ENCODE measurements around the gene EHBP1L1.

The EHBP1L1 gene

GRCh38 chr11:65553301-65554001 is 22.4 kb upstream of the EHBP1L1 start:
- Histone ChIP-seq H3K18ac (ENCODE audit: low read depth in 1 of 2, low read length in 2 of 2) (no peak overlapping the region), H2AFZ (ENCODE audit: low read depth, low read length) (no peak overlapping the region), H2AK5ac (ENCODE audit: low read length, severe bottlenecking) (no peak overlapping the region), H4K8ac (ENCODE audit: low read length) (no peak overlapping the region), H3K36me3 (ENCODE audit: control insufficient read depth in 1 of 2, insufficient read depth in 2 of 2, low read depth in 1 of 2, low read length in 2 of 2) (peaks cover 36 to 38% of the 10 kb centered on the region in 2 experiments), H2BK5ac (ENCODE audit: low read depth, low read length, poor library complexity, severe bottlenecking) (no peak overlapping the region), H3K4me2 (ENCODE audit: low read length, poor library complexity, severe bottlenecking) (no peak overlapping the region), H2BK12ac (ENCODE audit: low read length in 2 of 2) (peak overlapping the region in 1 of 2 experiments; percentile 22), H3K14ac (ENCODE audit: low read length in 2 of 2) (peak overlapping the region in 1 of 2 experiments; percentile 22), H2BK15ac (ENCODE audit: low read depth, poor library complexity, severe bottlenecking) (no peak overlapping the region), H2BK120ac (ENCODE audit: low read depth, low read length) (no peak overlapping the region), H3K27ac (ENCODE audit: low read length, poor library complexity, severe bottlenecking) (no peak overlapping the region), H3K4me3 (ENCODE audit: insufficient read depth in 1 of 2, low read depth in 1 of 2, low read length in 2 of 2) (no peak overlapping the region), H4K91ac (ENCODE audit: low read length) (peak overlapping the region; percentile 57), H3K9ac (ENCODE audit: low read length) (no peak overlapping the region), H3K27me3 (ENCODE audit: control insufficient read depth in 1 of 2, insufficient read depth in 1 of 2, low read length in 2 of 2) (no peaks in the 10 kb centered on the region), H3K4me1 (ENCODE audit: control insufficient read depth, insufficient read depth, low read depth, low read length) (peaks cover 39% of the 10 kb centered on the region), H3K23ac (ENCODE audit: low read length in 2 of 2) (no peak overlapping the region), H3K79me1 (replicated peaks; ENCODE audit: low read length, poor library complexity, severe bottlenecking) (peaks cover 15% of the 10 kb centered on the region), H3K4ac (ENCODE audit: low read depth in 1 of 2, low read length in 2 of 2) (no peak overlapping the region), H3K9me3 (ENCODE audit: control insufficient read depth, low read length) (no peaks in the 10 kb centered on the region)
- DNase-seq: no peak
- WGBS: 26% methylated on average over 33 of the region's 37 CpGs

GRCh38 chr11:65554057-65554818 is 21.6 kb upstream of the EHBP1L1 start:
- peaks cover 15% of the 10 kb centered on the region for H3K79me1 ChIP-seq (replicated peaks; ENCODE audit: low read length, poor library complexity, severe bottlenecking)
- whole genome bisulfite sequencing: 78% methylated on average over 27 of the region's 27 CpGs
- H3K14ac ChIP-seq (ENCODE audit: low read length in 2 of 2): peak overlapping the region in 1 of 2 experiments; percentile 22
- no peak overlapping the region for H3K4me3 ChIP-seq (ENCODE audit: insufficient read depth in 1 of 2, low read depth in 1 of 2, low read length in 2 of 2)
- H3K4ac ChIP-seq (ENCODE audit: low read depth in 1 of 2, low read length in 2 of 2): peak overlapping the region in 1 of 2 experiments; percentile 48
- H3K18ac ChIP-seq (ENCODE audit: low read depth in 1 of 2, low read length in 2 of 2): peak overlapping the region; percentile 21 to 23
- H2BK120ac ChIP-seq (ENCODE audit: low read depth, low read length): no peak overlapping the region
- H3K9me3 ChIP-seq (ENCODE audit: control insufficient read depth, low read length): no peaks in the 10 kb centered on the region
- no peak overlapping the region for H3K4me2 ChIP-seq (ENCODE audit: low read length, poor library complexity, severe bottlenecking)
- peak overlapping the region; percentile 0 to 22 for H2BK12ac ChIP-seq (ENCODE audit: low read length in 2 of 2)
- peaks cover 28 to 30% of the 10 kb centered on the region in 2 experiments for H3K36me3 ChIP-seq (ENCODE audit: control insufficient read depth in 1 of 2, insufficient read depth in 2 of 2, low read depth in 1 of 2, low read length in 2 of 2)
- peak overlapping the region; percentile 29 for H2BK15ac ChIP-seq (ENCODE audit: low read depth, poor library complexity, severe bottlenecking)
- H3K4me1 ChIP-seq (ENCODE audit: control insufficient read depth, insufficient read depth, low read depth, low read length): peaks cover 46% of the 10 kb centered on the region
- peak overlapping the region; percentile 47 for H3K9ac ChIP-seq (ENCODE audit: low read length)
- no peak overlapping the region for H4K8ac ChIP-seq (ENCODE audit: low read length)
- H4K91ac ChIP-seq (ENCODE audit: low read length): peak overlapping the region; percentile 67
- H2AK5ac ChIP-seq (ENCODE audit: low read length, severe bottlenecking): no peak overlapping the region
- no peak overlapping the region for H3K23ac ChIP-seq (ENCODE audit: low read length in 2 of 2)
- no peaks in the 10 kb centered on the region for H3K27me3 ChIP-seq (ENCODE audit: control insufficient read depth in 1 of 2, insufficient read depth in 1 of 2, low read length in 2 of 2)
- no peak overlapping the region for H3K27ac ChIP-seq (ENCODE audit: low read length, poor library complexity, severe bottlenecking)
- H2BK5ac ChIP-seq (ENCODE audit: low read depth, low read length, poor library complexity, severe bottlenecking): no peak overlapping the region
- DNase-seq: no peak
- H2AFZ ChIP-seq (ENCODE audit: low read depth, low read length): no peak overlapping the region

GRCh38 chr11:65554842-65555430 is 20.9 kb upstream of the EHBP1L1 start:
- Histone ChIP-seq H3K27ac (ENCODE audit: low read length, poor library complexity, severe bottlenecking) (no peak overlapping the region), H4K8ac (ENCODE audit: low read length) (no peak overlapping the region), H2BK120ac (ENCODE audit: low read depth, low read length) (no peak overlapping the region), H3K4me2 (ENCODE audit: low read length, poor library complexity, severe bottlenecking) (no peak overlapping the region), H2BK15ac (ENCODE audit: low read depth, poor library complexity, severe bottlenecking) (no peak overlapping the region), H2BK12ac (ENCODE audit: low read length in 2 of 2) (peak overlapping the region; percentile 0 to 7), H3K79me1 (replicated peaks; ENCODE audit: low read length, poor library complexity, severe bottlenecking) (peaks cover 15% of the 10 kb centered on the region), H3K9me3 (ENCODE audit: control insufficient read depth, low read length) (no peaks in the 10 kb centered on the region), H3K4ac (ENCODE audit: low read depth in 1 of 2, low read length in 2 of 2) (peak overlapping the region in 1 of 2 experiments; percentile 48), H3K23ac (ENCODE audit: low read length in 2 of 2) (no peak overlapping the region), H3K27me3 (ENCODE audit: control insufficient read depth in 1 of 2, insufficient read depth in 1 of 2, low read length in 2 of 2) (no peaks in the 10 kb centered on the region), H2BK5ac (ENCODE audit: low read depth, low read length, poor library complexity, severe bottlenecking) (no peak overlapping the region), H3K9ac (ENCODE audit: low read length) (peak overlapping the region; percentile 47), H3K18ac (ENCODE audit: low read depth in 1 of 2, low read length in 2 of 2) (no peak overlapping the region), H3K14ac (ENCODE audit: low read length in 2 of 2) (no peak overlapping the region), H3K4me1 (ENCODE audit: control insufficient read depth, insufficient read depth, low read depth, low read length) (peaks cover 52% of the 10 kb centered on the region), H4K91ac (ENCODE audit: low read length) (peak overlapping the region; percentile 67), H2AK5ac (ENCODE audit: low read length, severe bottlenecking) (peak overlapping the region; percentile 2), H2AFZ (ENCODE audit: low read depth, low read length) (no peak overlapping the region), H3K4me3 (ENCODE audit: insufficient read depth in 1 of 2, low read depth in 1 of 2, low read length in 2 of 2) (peak overlapping the region in 1 of 2 experiments; percentile 85), H3K36me3 (ENCODE audit: control insufficient read depth in 1 of 2, insufficient read depth in 2 of 2, low read depth in 1 of 2, low read length in 2 of 2) (peaks cover 23 to 30% of the 10 kb centered on the region in 2 experiments)
- no peak for DNase-seq
- 91% methylated on average over 4 of the region's 4 CpGs for WGBS

Data from mesenchymal stem cell (in vitro differentiated cells and primary cell).